Tibial nerve (tissue), 4 donors: ENCODE measurements around the gene RASAL1. TPM values are rescaled to one million over a fixed set of nuclear protein-coding genes. Genes with fewer than 3 reads are reported as not detected.

ENCODE experiments used
- DNase-seq, 2 donors: peaks; one replicate each; pipeline ENCODE4 v3.0.0-alpha.2; 2019; ENCODE audit warnings: low spot score in 2 of 2
- H3K27ac ChIP-seq, 4 donors: fragments of 200-600 bp; sonication (generic) in 3 of 4; one replicate each; pipeline ENCODE4 v1.5.1; 2017 to 2019; ENCODE audit warnings: mild to moderate bottlenecking in 1 of 4
- H3K27me3 ChIP-seq, 2 donors: fragments of 200-600 bp; sonication (generic) in 1 of 2; one replicate each; pipeline versions ENCODE4 v1.5.1 to v1.6.0; 2017 to 2019
- H3K36me3 ChIP-seq, 3 donors: fragments of 200-600 bp; sonication (generic); one replicate each; pipeline ENCODE4 v1.5.1; 2018 to 2019
- H3K4me1 ChIP-seq, 4 donors: fragments of 200-600 bp; sonication (generic) in 3 of 4; one replicate each; pipeline ENCODE4 v1.5.1; 2017 to 2019
- H3K4me3 ChIP-seq, 4 donors: fragments of 200-600 bp; sonication (generic) in 3 of 4; one replicate each; pipeline ENCODE4 v1.5.1; 2017 to 2019; ENCODE audit warnings: mild to moderate bottlenecking in 1 of 4, moderate library complexity in 1 of 4
- H3K9me3 ChIP-seq, 4 donors: fragments of 200-600 bp; sonication (generic) in 3 of 4; one replicate each; pipeline ENCODE4 v1.5.1; 2017 to 2019
- EP300 ChIP-seq, 2 donors: sonication (generic); formaldehyde crosslinking; IDR thresholded peaks; one replicate each; pipeline ENCODE4 v1.6.1; 2017; ENCODE audit warnings: antibody characterized with exemption in 2 of 2, mild to moderate bottlenecking in 1 of 2
- POLR2A ChIP-seq, 2 donors: fragments of 450-650 bp; IDR thresholded peaks; one replicate each; pipeline ENCODE4 v1.6.1; 2017; ENCODE audit warnings: antibody characterized with exemption in 2 of 2, mild to moderate bottlenecking in 2 of 2, moderate library complexity in 2 of 2
- WGBS, 2 donors: methylation state at CpG; one replicate each; pipeline ENCODE4 v1.1.5; 2018; 5-methylcytosine and 5-hydroxymethylcytosine counted together
- total RNA-seq, 4 donors: library from RNA; depleted of rRNA; stranded (reverse); fragments of >200 nt; gene quantifications; one replicate each; pipeline ENCODE4 v1.1.0, GENCODE V29; 2016
- TF ChIP-seq, protein P1 (sequence below), 5 experiments: fragments of 200-600 bp in 3 of 5; fragments of 450-650 bp in 2 of 5; sonication (generic) in 3 of 5; IDR thresholded peaks; one replicate each; pipeline ENCODE4 v1.5.1; 2016 to 2019; ENCODE audit warnings: antibody characterized with exemption in 5 of 5, mild to moderate bottlenecking in 3 of 5, moderate library complexity in 2 of 5

Gene RASAL1
- total RNA-seq, 4 donors from 2014 or later = 0.87 to 5.2 (median 3.3) TPM

DNA sequence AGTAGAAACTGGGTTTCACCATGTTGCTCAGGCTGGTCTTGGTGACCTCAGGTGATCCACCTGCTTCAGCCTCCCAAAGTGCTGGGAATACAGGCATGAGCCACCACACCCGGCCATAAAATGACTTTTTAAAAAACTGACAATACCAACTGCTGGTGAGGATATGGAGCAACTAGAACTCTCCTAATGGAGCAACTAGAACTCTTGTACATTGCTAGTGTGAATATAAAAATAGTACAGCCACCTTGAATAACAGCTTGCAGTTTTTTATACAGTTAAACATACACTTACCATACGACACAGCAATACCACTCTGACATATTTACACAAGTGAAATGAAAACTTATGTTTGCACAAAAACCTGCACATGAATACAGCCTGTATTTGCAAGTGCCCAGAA, 11.4 kb upstream of the RASAL1 start:
- Histone ChIP-seq H3K27ac (no peak overlapping the region), H3K9me3 (peaks cover 0 to 18% (median 0%) of the 10 kb centered on the region in 4 donors), H3K27me3 (peaks cover 0 to 11% of the 10 kb centered on the region in 2 donors), H3K4me1 (peaks cover 0 to 16% (median 1%) of the 10 kb centered on the region in 4 donors), H3K4me3 (no peak overlapping the region), H3K36me3 (no peaks in the 10 kb centered on the region)
- TF ChIP-seq, protein P1, sequence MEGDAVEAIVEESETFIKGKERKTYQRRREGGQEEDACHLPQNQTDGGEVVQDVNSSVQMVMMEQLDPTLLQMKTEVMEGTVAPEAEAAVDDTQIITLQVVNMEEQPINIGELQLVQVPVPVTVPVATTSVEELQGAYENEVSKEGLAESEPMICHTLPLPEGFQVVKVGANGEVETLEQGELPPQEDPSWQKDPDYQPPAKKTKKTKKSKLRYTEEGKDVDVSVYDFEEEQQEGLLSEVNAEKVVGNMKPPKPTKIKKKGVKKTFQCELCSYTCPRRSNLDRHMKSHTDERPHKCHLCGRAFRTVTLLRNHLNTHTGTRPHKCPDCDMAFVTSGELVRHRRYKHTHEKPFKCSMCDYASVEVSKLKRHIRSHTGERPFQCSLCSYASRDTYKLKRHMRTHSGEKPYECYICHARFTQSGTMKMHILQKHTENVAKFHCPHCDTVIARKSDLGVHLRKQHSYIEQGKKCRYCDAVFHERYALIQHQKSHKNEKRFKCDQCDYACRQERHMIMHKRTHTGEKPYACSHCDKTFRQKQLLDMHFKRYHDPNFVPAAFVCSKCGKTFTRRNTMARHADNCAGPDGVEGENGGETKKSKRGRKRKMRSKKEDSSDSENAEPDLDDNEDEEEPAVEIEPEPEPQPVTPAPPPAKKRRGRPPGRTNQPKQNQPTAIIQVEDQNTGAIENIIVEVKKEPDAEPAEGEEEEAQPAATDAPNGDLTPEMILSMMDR (IDR thresholded peaks at IDR 0.05) = no peak
- 74 to 75% methylated on average over 2 of the region's 2 CpGs for WGBS, 2 donors
- DNase-seq = no peak

DNA sequence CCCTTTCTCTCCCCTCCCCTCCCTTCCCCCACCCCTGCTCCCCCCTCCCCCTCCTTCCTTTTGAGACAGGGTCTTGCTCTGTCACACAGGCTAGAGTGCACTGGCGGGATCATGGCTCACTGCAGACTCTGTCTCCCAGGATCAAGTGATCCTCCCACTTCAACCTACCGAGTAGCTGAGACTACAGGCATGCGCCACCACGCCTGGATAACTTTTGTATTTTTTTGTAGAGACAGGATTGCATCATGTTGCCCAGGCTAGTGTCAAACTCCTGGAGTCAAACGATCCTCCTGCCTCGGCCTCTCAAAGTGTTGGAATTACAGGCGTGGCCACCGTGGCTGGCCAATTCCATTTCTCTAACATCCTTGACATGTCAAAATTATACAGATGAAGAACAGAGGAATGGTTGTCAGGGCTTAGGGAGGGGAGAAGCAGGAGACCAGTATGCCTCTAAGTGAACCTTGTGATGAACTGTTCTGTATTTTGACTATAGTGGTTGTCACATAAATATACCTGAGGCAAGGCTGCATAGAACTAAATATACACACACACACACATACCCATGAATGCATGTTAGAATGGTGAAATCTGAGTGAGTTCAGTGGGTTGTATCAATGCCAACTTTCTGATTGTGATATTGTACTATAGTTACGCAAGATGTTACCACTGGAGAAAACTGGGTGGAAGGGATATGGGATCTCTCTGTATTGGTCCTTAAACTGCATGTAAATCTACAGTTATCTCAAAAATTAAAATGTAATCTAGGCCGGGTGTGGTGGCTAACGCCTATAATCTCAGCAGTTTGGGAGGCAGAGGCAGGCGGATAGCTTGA, 10.4 kb upstream of the RASAL1 start:
- Histone ChIP-seq H3K9me3 (peaks cover 0 to 18% (median 0%) of the 10 kb centered on the region in 4 donors), H3K4me3 (no peak overlapping the region), H3K27ac (no peak overlapping the region), H3K27me3 (peaks cover 0 to under 1% of the 10 kb centered on the region in 2 donors), H3K4me1 (peaks cover 0 to 17% (median 1%) of the 10 kb centered on the region in 4 donors), H3K36me3 (no peaks in the 10 kb centered on the region)
- DNase-seq = no peak
- no peak for TF ChIP-seq POLR2A (IDR thresholded peaks at IDR 0.05)
- no peak for TF ChIP-seq EP300 (IDR thresholded peaks at IDR 0.05)
- TF ChIP-seq, protein P1 (IDR thresholded peaks at IDR 0.05) = no peak
- 69 to 73% methylated on average over 12 of the region's 12 CpGs for WGBS, 2 donors

DNA sequence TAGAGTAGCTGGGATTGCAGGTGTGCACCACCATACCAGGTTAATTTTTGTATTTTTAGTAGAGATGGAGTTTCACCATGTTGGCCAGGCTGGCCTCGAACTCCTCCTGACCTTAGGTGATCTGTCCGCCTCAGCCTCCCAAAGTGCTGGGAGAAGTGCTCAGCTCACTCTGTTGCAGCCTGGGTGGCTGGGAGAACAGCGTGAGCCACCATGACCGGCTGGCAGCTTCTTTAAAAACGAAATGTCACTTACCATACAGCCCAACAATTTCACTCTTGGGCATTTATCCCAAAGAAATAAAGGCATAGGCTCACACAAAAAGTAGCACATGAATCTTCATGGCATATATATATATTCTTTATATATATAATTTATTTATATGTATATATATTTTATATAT, 9.2 kb upstream of the RASAL1 start:
- Histone ChIP-seq H3K27me3 (no peaks in the 10 kb centered on the region), H3K4me1 (peaks cover 0 to 12% (median under 1%) of the 10 kb centered on the region in 4 donors), H3K4me3 (no peak overlapping the region), H3K27ac (no peak overlapping the region), H3K9me3 (peaks cover 0 to 18% (median 0%) of the 10 kb centered on the region in 4 donors), H3K36me3 (no peaks in the 10 kb centered on the region)
- no peak for DNase-seq
- WGBS, 2 donors = 62 to 68% methylated on average over 5 of the region's 5 CpGs
- TF ChIP-seq EP300 (IDR thresholded peaks at IDR 0.05) = no peak
- no peak for TF ChIP-seq POLR2A (IDR thresholded peaks at IDR 0.05)
- TF ChIP-seq, protein P1 (IDR thresholded peaks at IDR 0.05) = no peak

DNA sequence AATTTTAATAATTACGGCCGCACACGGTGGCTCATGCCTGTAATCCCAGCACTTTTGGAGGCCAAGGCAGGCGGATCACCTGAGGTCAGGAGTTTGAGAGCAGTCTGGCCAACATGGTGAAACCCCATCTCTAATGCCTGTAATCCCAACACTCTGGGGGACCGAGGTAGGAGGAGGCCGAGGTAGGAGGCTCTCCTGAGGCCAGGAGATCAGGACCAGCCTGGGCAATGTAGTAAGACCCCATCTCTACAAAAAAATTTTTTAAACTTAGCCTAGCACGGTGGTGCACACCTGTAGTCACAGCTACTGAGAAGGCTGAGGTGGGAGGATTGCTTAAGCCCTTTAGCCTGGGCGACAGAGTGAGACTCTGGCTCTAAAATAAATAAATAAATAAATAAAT, 8.4 kb upstream of the RASAL1 start:
- WGBS, 2 donors = 91 to 92% methylated on average over 8 of the region's 8 CpGs

More for the DNA sequence above, 8.4 kb upstream of the RASAL1 start:
- peaks cover 0 to 5% (median 0%) of the 10 kb centered on the region in 4 donors for H3K4me1 ChIP-seq
- no peak overlapping the region for H3K27ac ChIP-seq
- no peaks in the 10 kb centered on the region for H3K36me3 ChIP-seq
- H3K27me3 ChIP-seq = no peaks in the 10 kb centered on the region
- TF ChIP-seq POLR2A (IDR thresholded peaks at IDR 0.05) (no peak), EP300 (IDR thresholded peaks at IDR 0.05) (no peak)
- TF ChIP-seq, protein P1 (IDR thresholded peaks at IDR 0.05) = no peak
- no peak overlapping the region for H3K4me3 ChIP-seq
- no peak for DNase-seq
- peaks cover 0 to 18% (median 0%) of the 10 kb centered on the region in 4 donors for H3K9me3 ChIP-seq
